VCaP (cell line): Measurements from ENCODE around the gene SRGAP2C.
"Not testable (repeated sequence)": the region's sequence is repeated elsewhere in the genome, so short reads cannot be mapped to it uniquely, and the experiment has no call there.

ENCODE experiments used
- H3K27ac ChIP-seq: fragments of 450-650 bp; 2 replicates; pipeline ENCODE4 v1.5.1; 2017

SRGAP2C gene

GRCh38 chr1:121185140-121185708 lies 449 bp downstream of the SRGAP2C start:
- H3K27ac ChIP-seq, result not testable (repeated sequence)

GRCh38 chr1:121186191-121186590 lies 1.4 kb downstream of the SRGAP2C start:
- not testable (repeated sequence) for H3K27ac ChIP-seq

GRCh38 chr1:121187914-121188313 lies 3.1 kb downstream of the SRGAP2C start:
- not testable (repeated sequence) for H3K27ac ChIP-seq

GRCh38 chr1:121192512-121192911 lies 7.7 kb downstream of the SRGAP2C start:
- not testable (repeated sequence) for H3K27ac ChIP-seq

- not testable (repeated sequence) for H3K27ac ChIP-seq
Measured at GRCh38 chr1:121197095-121197882, 12.5 kb downstream of the SRGAP2C start.

- H3K27ac ChIP-seq, result not testable (repeated sequence)
Measured at GRCh38 chr1:121199763-121200162, 15.0 kb downstream of the SRGAP2C start.

GRCh38 chr1:121200232-121200631 lies 15.5 kb downstream of the SRGAP2C start:
- not testable (repeated sequence) for H3K27ac ChIP-seq

- peak overlapping the region; percentile 54 for H3K27ac ChIP-seq
Measured at GRCh38 chr1:121200985-121201981, 16.5 kb downstream of the SRGAP2C start.

- not testable (repeated sequence) for H3K27ac ChIP-seq
Measured at GRCh38 chr1:121202986-121203385, 18.2 kb downstream of the SRGAP2C start.

GRCh38 chr1:121205786-121206711 lies 21.3 kb downstream of the SRGAP2C start:
- H3K27ac ChIP-seq, result not testable (repeated sequence)

- not testable (repeated sequence) for H3K27ac ChIP-seq
Measured at GRCh38 chr1:121207328-121207727, 22.6 kb downstream of the SRGAP2C start.

GRCh38 chr1:121208375-121208774 lies 23.6 kb downstream of the SRGAP2C start:
- not testable (repeated sequence) for H3K27ac ChIP-seq

GRCh38 chr1:121210778-121211177 lies 26.0 kb downstream of the SRGAP2C start:
- H3K27ac ChIP-seq, result not testable (repeated sequence)

GRCh38 chr1:121213491-121213890 lies 28.7 kb downstream of the SRGAP2C start:
- H3K27ac ChIP-seq, result not testable (repeated sequence)

GRCh38 chr1:121214544-121215156 lies 29.9 kb downstream of the SRGAP2C start:
- H3K27ac ChIP-seq, result not testable (repeated sequence)

GRCh38 chr1:121215699-121216417 lies 31.1 kb downstream of the SRGAP2C start:
- not testable (repeated sequence) for H3K27ac ChIP-seq

GRCh38 chr1:121216676-121217075 lies 31.9 kb downstream of the SRGAP2C start:
- H3K27ac ChIP-seq, result not testable (repeated sequence)

GRCh38 chr1:121221770-121222169 lies 37.0 kb downstream of the SRGAP2C start:
- not testable (repeated sequence) for H3K27ac ChIP-seq

- H3K27ac ChIP-seq, result not testable (repeated sequence)
Measured at GRCh38 chr1:121224714-121225113, 39.9 kb downstream of the SRGAP2C start.

GRCh38 chr1:121226295-121226904 lies 41.6 kb downstream of the SRGAP2C start:
- H3K27ac ChIP-seq, result not testable (repeated sequence)
